ENCODE results near the gene FAM83G.
"Not testable (repeated sequence)": the region's sequence is repeated elsewhere in the genome, so short reads cannot be mapped to it uniquely, and the experiment has no call there.

Gene FAM83G

DNA sequence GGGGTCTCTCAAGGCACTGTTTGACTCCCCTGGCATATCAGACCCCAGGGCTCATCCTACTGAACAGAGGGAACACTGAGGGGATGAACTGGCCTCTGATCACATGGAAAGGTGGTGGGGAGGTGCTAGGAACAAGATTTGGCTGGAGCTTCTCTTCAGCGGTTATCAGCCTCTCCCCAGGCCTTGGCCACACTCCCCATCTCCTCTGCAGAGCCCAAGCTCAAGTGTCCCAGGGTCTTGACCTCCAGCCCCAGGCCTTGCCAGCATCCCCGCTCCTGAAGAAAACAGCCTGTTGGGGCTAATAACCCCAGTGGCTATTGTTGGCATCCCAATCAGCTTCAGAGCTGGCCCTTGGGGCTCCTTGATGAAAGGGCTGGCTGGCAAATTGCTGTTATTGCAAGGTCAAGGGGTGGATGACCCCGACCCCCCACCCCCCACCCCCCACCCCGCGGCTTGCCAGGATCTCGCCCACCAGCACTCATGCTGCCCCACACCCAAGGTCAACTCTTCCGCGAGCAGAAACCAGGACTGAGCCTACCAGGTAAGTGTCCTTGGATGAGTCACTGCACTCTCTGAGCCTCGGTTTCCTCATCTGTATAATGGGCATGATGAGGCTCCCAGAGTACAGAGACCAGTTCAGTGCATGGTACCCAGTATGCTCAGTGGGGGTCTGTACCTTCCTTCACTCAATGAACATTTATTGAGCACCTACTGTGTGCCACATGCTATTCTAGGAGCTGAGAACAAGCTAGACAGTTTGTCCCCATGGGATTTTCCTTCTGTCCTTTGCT is 18.8 kb upstream of the FAM83G start:
- no peak for DNase-seq (ENCODE audit: low read depth in 2 of 2)

DNA sequence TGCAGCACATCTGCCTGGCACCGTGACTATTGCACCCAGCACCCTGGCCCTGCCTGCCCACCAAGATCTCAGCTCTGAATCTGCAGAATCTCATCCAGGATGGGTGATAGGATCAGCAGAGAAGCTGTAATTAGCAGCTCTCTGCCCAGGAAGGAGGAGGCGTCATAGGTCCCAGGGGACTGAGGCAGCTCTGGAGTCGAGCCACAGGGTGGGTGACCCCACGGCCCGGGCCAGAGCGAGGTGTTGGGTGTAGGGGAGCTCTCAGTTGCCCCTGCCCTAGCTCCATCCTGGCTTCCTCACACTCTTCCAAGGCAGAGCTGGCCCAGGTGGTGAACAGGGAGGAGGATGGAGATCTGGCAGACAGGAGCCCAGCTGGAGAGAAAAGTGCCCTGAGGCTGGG is 18.2 kb upstream of the FAM83G start:
- DNase-seq (ENCODE audit: low read depth in 2 of 2) = no peak

DNA sequence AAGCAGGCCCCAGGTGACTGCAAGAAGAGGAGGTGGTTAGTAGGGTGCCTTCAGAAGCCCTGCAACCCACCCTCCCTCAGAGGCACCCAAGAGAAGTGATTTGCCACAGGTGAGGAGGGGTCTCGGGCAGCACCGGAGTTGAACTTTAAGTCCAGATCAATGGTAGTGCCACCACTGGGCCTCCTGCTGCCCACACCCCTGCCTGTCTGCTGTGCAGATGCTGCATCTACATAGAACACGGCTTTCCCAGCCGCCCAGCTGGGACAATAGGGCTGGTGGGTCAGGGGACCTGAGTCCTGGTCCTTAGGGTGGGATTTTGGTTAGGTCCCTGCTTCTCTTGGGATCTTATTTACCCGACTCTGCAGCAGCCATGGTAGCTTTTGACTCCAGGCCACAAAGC is 17.6 kb upstream of the FAM83G start:
- no peak for DNase-seq (ENCODE audit: low read depth in 2 of 2)

DNA sequence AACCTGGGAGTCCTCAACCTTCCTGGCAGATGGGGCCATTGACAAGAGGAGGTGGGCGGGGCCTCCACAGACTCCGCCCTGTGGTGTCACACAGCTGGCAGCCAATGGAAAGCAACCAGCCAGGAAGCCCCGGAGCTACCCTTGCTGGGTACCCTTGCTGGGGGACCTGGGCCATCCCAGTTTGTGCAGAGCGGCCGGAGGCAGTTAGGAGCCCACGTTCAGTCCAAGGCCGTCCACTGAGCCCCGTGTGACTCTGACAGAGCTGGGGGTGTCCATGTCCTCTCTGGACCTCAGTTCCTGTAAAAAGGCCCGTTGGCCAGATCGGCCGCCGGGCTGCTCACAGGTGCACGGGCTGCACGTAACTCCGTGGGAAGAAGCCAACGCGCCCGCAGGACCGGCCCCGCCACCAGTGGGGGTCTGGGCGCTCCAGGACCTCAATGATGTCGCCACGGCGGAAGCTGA is 17.1 kb upstream of the FAM83G start:
- peak; percentile 32 to 57 for DNase-seq (ENCODE audit: low read depth in 2 of 2)

DNA sequence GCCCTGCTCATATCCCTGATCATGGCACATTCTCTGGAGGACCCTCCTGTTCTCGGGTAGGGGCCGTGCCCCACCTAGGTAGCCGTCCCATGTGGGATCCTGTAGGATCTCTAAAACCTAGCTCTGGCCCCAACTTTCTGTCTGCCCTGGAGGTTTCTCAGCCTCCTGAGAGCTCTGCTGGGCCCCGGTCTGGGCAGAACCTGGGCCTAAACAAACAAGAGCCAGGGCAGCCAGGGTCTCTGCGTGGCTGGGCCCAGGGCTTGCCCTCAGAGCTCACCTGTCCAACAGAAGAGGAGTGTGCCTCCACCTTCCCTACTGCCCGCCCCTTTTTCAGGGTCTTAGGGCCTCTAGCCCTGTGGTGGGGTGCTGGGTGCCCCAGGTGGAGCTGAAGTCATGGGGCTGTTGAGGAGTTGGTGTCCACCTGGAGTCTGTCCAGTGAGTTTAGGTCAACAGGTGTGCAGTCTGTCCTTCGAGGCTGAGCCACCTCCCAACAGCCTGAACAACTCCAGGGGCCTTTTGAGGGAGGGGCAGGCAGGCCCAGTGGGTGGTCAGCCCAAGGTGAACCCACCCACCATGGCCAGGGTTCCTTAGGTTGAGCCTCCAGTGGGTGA is 16.6 kb upstream of the FAM83G start:
- not testable (repeated sequence) for DNase-seq (ENCODE audit: low read depth in 2 of 2)

DNA sequence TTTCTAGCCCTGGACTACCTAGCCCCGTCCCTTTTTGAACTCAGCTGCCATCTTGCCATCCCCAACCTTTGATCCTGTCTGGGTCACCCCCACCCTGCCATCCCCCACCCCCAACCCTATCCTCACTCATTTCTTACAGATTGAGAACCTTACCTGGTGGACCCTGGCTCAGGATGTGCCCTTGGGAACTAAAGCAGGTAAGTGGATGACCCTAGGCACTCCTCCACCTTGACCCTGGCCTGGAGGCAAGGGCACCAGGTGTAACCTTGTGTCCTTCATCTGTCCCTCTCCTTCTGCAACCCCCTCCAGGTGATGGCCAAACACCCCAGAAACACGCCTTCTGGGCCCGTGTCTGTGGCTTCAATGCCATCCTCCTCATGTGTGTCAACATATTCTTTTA is 15.5 kb upstream of the FAM83G start:
- no peak for DNase-seq (ENCODE audit: low read depth in 2 of 2)

DNA sequence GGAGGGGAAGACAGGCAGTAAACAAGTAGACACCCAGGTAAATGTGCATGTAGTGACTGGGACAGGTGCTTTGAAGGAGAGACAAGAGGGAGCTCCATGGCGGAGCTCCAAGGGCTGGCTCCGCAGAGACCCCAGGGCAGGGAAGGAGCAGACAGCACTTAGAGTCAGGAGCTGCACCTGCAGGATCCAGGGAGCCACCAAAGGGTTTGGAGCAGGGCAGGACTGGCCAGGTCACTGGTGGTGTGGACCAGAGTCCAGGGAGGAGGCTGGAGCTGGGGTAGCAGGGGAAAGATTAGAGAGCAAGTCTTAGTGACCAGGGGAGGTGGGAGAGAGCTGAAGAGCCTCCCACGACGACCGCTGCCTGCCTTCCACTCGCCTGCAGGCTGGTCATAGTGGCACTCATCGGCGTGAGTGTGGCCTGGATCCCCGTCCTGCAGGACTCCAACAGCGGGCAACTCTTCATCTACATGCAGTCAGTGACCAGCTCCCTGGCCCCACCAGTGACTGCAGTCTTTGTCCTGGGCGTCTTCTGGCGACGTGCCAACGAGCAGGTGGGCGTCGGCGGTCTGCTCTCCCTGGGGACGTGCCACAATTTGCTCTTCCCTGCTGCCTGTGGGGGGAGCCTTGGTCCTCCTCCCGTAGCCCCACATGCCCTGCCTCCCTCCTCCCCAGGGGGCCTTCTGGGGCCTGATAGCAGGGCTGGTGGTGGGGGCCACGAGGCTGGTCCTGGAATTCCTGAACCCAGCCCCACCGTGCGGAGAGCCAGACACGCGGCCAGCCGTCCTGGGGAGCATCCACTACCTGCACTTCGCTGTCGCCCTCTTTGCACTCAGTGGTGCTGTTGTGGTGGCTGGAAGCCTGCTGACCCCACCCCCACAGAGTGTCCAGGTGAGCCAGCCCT is 14.7 kb upstream of the FAM83G start:
- no peak for DNase-seq (ENCODE audit: low read depth in 2 of 2)

DNA sequence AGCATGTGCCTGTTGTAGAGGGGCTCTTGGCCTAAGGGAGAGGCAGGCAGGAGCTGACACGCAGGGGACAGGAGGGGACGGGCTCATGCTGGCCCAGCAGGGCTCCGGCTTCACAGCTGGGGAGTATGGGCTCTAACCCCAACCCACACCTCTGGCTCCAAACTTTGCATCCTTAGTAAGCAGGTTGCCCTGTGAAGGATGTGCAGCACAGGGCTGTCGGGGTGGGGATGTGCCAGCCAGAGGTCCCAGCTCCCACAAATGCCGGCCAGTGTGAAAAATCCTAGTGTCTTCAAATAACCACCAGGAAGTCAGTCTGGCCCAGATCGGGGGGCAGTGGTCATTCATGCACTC is 14.0 kb upstream of the FAM83G start:
- no peak for DNase-seq (ENCODE audit: low read depth in 2 of 2)

DNA sequence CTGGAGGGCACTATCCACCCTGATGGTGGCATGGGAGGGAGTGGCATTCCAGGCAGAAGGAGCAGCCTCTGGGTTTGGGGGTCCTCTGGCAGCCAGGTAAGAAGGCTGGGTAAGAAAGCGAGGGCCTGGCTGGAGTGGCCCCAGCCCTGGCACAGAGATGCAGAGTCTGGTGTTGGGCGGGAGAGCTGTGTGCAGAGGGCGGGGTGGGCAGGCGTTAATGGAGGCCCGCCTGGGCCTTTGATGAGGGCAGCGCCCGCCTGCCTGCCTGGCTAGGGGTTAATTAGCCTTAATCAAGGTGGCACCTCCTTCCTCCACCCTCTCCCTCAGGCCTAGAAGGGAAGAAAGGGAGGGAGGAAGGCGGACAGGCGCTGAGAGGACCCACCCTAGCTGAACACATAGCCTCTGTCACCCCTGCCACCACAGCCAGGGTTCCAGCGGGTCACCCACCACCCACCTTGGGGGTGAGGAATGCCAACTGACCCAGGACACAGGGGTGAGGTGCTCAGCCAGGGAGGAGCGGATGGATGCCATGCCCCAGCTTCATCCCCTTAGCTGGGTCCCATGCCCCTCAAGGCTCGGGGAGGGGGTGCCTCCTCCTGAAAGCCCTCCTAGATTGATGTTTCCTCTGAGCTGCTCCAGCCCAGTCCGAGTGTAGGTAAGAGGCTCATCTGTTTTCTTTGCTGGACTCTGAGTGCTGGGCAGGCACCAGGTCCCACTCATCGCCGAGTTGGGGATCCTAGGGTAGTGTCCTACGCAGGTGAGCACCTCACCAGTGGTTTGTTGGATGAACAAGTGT is 13.4 kb upstream of the FAM83G start:
- DNase-seq (ENCODE audit: low read depth in 2 of 2) = no peak

DNA sequence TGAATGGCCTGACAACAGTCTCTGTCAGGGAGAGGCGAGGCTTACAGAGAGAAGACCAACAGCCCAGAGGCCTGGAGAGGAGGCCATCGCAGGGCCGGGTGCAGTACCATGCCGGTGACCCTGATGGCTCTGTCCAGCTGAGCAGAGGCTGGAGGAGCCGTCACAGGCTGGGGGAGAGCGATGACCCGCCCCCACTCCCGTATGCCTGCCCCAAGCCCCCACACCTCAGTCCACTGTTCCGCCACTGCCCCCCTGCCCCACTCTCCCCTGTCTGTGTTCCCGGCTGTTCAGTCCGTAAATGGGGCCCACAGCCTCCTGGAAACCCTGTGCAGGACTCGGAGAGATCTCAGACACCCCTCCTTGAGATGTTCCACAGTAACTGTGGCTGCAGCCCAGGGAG is 12.8 kb upstream of the FAM83G start:
- DNase-seq (ENCODE audit: low read depth in 2 of 2) = no peak

DNA sequence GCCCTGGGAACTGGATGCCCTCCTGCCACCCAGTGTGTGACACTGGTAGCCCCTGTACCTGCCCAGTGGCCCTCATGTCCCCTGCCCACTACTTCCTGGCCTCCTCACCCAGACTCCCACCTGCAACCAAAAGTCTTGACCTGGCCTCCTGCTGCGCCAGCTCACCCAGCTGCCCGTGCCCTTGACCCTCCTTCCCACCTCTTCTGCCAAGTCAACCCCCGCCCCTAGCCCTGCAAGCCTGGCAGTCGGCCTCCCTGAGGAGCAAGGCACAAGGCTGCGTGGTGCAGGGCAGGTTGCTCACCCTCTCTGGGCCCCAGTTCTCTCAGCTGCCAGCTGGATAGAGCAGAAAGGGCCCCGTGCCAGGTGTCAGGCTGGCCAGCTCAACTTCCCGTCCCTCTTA is 12.3 kb upstream of the FAM83G start:
- DNase-seq (ENCODE audit: low read depth in 2 of 2) = no peak

DNA sequence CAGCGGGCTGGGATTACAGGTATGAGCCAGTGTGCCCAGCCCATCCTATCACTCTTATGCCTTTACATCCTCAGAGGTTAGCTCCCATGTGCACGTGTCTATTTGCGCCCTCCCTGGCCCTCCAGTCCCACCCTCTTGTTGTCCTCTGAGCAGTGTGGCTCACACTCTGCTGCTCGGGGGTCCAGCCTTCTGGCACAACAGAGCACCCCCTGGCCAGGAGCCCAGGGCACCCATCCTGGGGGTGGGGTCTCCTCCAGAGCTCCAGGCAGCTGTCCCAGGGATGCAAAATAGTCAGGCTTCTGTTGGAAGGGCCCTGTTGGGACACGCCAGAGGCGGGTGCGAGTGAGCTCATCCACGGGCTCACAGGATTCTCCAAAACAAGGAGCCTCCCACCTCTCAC is 11.7 kb upstream of the FAM83G start:
- no peak for DNase-seq (ENCODE audit: low read depth in 2 of 2)

DNA sequence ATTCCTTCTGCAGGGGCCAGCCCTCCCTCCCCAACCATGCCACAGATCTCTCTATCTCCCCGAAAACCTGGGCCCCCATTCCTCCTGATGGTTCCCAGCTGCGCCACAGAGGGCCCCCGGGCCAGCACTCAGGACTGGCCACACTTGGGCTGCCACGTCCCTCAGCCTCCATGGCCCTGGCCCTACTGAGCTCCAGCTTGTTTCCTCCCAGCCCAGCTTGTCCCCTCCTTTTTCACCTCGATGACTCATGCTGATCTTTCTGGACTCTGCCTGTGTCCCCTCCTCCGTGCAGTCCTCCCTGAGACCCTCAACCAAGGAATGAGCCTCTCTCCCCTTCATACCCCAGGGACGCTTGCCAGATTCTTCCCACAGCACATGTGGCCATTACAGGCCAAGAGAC is 10.9 kb upstream of the FAM83G start:
- DNase-seq (ENCODE audit: low read depth in 2 of 2) = no peak

DNA sequence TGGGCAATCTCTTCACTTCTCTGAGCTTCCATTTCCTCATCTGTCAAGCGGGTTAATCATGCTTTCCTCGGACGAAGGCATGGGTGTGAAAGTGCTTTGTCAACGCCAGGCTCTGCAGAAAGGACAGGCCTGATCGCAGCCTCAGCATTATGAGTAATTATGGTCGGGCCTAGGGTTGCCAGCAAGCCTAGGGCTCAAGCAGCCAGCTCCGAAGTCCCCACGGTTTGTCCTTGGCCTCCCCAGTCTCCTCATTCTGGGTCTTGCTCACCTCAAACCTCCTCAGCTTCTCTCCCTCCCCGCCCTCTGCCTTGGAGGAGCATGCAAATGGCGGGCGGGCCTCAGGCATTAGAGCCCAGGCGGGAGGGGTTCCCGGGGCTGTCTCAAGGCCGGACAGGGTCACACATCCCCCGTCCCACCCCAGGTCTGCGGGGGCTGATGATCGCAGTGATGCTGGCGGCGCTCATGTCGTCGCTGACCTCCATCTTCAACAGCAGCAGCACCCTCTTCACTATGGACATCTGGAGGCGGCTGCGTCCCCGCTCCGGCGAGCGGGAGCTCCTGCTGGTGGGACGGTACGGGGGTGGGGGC is 10.2 kb upstream of the FAM83G start:
- no peak for DNase-seq (ENCODE audit: low read depth in 2 of 2)

DNA sequence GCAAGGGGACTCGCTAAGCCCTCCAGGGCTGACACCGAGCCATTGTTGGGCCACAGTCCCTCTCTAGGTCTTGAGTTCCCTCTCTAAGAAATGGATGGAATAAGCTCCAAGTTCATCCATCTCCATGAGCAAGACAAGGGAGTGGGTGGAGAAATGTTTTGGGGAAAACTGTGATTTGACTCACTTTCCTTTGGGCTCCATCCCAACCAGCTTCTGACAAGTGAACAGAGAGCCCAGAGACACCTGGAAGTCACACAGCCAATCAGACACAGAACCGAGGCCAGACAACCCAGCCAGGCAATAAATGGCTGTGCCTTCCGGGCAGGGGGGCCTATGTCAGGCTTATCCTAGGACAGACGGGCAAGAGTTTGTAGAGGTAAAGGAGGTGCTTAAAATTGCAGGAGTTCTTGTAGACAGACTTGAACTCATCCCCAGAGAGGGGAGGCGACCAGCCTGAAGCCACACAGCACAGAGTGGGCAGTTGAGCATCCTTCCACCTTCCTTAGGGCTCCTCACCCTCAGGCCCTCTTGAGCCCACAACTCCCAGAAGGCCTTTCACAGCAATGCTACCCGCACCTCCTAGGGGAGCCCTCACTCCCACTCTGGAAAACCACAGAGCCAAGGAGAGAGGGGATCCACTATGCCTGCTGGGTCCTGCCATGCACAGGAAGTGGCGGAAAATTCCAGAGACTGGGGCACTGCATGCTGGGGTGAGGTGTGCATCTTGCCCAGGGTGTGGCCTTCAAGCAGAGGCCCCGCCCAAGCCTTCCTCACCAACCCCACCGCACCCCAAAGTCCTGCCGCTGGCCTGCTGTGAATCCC is 9.5 kb upstream of the FAM83G start:
- DNase-seq (ENCODE audit: low read depth in 2 of 2) = no peak

DNA sequence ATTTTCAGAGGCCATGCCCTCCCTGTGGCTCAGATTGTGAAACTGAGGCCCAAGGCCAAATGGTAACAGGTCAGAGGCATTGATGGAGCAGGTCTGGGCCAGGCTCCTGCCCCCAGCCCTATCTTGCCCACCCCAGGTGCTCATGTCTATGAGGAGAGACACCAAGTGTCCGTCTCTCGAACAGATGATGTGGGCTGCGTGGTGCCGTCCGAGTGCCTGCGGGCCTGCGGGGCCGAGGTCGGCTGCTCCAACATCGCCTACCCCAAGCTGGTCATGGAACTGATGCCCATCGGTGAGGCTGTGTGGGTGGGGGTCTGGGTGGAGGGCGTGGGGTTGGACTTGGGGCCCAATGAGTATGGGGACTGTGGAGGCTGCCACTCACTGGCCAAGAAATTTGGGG is 8.7 kb upstream of the FAM83G start:
- DNase-seq (ENCODE audit: low read depth in 2 of 2) = no peak

DNA sequence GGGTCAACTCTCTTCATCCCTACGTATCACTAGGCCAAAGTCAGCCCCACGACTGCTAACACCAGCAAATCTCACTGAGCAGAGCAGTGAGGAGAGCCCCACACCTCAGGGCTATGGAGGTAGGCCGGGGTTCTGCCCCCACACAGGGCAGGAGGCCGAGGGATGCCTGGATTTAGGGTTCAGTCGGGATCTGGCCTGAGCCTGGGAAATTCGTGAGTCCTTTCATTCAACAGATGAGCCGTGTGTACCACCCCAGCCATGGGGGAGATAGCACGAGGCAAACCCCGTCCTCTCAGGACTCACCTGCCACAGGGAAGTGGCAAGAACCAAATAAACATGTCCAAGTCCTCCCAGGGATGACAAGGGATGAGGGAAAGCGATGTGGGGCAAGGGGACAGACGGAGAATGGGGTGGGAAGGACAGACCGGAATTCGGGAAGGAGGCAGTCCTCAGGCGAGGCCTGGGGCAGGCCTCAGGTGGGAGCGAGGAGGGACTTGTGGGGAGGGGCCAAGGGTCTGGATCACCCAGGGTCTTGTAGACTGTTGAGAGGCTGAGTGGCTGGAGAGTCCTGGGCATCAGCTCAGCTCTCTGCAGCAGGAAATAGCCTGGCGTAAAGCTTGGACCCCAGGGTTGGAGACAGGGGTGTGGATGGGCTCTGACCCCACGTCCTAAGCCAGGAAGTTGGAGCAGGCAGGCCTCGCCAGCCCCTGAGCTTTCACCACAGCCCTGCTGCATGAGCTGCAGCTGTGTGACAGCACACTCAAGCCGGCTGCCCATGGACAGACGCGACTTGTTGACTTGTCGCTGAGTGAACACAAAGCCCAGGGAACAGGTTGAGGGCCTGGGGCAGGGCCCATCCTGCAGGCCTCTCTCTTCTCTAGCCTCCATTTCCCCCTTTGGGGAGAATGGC is 7.9 kb upstream of the FAM83G start:
- DNase-seq (ENCODE audit: low read depth in 2 of 2) = no peak

DNA sequence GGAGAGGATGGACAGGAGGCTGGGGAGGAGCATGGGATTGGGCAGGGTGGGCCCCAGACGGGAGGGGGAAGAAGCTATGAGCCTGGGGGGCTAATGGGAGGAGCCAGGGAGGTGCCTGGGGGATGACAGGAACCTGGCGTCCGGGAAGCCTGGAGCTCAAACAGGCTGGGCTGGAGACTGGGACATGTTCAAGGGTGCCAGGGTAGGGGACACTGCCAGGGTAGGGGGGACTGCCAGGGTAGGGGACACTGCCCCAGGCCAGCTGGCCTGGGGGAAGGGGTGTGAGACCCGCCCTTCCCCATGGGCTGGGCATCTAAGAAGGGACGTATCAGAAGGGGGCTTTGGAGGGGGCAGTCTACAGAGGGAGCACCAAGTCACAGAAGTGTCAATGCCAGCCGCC is 7.0 kb upstream of the FAM83G start:
- DNase-seq (ENCODE audit: low read depth in 2 of 2) = no peak

DNA sequence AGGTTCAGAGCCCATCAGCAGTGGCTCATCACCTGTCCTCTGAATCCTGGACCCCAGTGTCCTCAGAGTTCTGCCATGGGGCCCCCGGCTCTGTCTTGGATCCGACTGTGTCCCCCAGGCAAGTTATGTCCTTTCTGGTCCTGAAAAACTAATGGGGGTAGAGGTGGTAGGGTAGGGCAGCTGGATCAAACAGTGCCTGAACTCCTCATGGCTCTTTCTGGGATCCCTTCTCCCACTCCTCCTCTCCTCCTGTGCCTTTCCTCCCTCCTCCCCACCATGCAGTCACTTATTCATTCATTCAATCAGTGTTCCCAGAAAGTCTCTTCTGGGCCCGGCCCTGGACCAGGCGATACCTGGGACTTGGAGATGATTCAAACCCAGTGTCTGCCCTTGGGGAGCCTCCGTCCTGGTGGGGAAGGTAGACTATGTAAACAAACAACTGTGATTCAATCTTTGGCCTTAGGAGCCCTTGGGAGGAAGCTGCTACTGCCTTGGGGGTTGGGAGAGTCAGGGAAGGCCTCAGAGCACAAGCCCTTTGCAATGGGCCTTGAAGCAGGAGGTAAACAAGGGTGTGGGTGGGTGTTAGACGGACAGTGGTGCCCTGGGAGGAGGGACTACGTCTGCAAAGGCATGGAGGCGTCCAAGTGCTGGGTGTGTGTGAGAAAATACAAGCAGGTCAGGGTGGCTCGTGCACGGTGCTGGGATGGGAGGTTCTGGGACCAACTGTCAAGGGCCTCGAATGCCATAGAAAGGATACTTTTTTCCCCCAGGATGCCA is 6.4 kb upstream of the FAM83G start:
- no peak for DNase-seq (ENCODE audit: low read depth in 2 of 2)
